Fibroblast of skin of abdomen (primary cell): ENCODE measurements around the gene SV2A.
A peak's percentile ranks its signal among the peaks of the same experiment; 100 is the strongest.
"Not testable (repeated sequence)": the region's sequence is repeated elsewhere in the genome, so short reads cannot be mapped to it uniquely, and the experiment has no call there.

Source experiments
- DNase-seq: peaks from one replicate; pipeline ENCODE4 v3.0.0-alpha.2; 2013

The SV2A gene

DNA sequence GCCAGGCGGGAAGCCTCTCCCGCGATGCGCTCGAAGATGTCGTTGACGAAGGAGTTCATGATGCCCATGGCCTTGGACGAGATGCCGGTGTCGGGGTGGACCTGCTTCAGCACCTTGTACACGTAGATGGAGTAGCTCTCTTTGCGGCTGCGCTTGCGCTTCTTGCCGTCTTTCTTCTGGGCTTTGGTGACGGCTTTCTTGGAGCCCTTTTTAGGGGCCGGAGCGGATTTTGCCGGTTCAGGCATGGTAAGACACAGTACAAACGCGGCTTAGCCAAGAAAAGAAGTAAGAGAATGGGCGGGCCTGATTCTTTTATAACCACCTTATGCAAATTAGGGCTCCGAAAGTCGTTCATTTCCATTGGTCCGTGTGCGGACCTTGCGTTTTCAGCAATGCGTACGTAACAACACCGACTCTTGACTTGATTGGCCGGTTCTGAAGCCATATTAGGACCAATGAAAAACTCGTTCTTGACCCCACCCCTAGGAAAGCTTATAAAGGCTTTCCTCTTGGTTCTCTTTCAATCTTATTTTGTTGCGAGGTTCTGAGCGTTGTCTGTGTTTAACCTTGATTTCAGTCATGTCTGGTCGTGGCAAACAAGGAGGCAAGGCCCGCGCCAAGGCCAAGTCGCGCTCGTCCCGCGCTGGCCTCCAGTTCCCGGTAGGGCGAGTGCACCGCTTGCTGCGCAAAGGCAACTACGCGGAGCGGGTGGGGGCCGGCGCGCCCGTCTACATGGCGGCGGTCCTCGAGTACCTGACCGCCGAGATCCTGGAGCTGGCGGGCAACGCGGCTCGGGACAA lies 31.0 kb downstream of the SV2A start:
- DNase-seq, result peak; percentile 100

DNA sequence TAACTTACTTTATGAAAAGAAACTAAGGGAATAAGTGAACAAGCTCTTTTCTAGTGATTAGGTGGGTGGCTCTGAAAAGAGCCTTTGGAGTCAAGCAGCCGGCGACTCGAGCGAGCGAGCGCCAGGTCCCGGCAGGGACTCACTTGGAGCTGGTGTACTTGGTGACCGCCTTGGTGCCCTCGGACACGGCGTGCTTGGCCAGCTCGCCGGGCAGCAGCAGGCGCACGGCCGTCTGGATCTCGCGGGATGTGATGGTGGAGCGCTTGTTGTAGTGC lies 31.6 kb downstream of the SV2A start:
- peak; percentile 28 for DNase-seq

DNA sequence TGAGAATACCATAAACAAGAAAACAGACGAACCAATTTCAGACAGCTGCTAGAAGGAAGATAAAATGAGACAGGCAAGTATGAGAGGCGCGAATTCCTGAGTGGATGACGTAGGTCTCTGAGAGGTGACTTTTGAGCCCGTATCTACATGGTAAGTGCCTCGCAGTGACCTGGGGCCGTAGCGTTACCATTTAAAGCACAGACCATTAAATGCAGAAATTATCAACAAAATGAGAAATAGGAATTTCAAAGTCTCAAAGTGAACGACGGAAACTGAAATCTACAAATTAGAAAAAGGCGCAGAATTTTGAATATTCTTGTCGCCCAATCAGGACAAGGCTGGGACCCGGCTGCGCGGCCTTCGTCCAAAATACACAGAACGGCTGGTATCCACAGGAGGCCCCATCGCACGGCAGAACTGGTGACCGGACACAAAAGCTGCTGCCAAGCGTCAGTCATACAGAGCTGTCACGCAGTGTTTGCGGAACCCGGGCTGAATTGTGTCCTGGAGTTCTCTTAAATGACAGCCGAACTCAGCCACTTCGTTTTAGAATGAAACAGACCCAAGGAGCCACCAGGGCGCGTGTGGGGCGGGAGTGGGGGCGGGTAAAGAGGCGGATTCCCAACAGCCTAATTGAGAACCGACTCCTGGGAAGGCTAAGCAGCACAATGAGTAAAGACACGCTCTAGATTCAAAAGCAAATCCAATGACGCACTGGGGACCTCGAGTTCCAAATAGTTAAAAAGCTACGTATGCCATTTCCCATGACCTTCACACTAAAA lies 32.1 kb downstream of the SV2A start:
- peak; percentile 83 for DNase-seq

DNA sequence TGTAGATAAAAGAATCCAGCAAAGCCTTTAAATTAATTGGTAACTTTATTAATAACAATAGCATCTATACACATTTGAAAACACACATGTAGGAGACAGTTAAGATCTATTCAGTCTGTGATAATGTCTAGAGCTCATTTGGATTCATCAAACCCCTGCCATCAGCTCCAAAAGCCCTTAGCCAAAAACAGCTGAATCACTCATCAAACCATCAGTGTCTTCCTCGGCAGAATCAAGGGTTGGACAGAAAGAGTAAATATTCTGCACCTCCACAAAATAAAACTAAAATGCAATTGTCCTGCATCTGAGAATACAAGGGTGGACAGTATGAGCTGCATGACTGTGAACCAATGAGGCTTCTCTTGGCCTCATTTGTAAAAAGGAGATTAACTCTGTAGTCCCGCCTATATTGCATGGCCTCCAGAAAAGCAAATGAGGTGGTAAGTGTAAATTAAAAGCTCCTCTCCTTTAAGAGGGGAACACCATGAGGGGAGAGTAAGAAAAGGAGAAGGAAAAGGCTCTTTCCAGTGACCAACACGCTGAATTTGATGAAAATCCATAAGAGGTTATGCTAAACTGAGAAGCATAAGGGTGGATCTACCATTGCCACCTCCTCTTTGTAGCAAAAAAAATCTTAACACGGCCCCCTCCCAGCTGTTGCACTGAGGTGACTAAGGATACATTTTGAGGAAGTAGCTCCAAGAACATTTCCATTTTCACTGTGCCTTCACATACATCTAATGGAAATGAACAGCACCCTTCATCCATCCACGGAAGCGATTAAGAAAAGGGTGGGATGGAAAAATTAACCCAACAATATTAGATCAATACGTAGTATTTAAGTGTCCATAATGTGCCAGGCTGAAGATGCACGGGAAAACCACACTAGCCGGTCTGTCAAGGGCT lies 33.0 kb downstream of the SV2A start:
- DNase-seq, result peak; percentile 4

DNA sequence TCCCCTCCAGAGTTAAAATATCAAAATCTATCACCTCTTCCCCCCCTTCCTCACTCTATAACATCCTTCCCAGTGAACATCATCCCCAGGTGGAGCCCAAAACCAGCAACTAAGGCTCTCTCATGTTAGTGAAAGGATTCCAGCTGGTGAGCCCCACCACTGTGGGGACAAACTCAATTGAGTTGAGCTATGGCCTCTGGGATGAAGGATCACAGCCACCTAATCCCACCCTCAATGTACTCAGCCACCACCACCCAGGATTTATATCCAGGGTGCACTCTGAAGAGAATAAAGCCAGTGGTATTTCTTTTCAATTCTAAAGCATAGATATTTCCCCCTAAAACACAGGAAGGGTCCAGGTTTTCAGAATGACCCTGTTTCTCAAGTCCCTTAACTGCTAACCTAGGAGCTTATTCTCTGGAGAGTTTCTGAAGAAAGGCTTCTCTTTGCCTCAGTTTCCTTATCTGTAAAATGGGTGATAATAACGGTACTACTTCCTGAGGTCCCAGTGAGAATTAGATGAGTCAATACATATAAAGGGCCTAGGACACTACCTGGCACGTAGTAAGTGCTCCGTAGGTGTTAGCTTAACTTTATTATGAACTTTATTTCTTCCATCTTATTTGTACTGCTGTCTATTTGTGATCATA lies 33.9 kb downstream of the SV2A start:
- DNase-seq, result no peak

DNA sequence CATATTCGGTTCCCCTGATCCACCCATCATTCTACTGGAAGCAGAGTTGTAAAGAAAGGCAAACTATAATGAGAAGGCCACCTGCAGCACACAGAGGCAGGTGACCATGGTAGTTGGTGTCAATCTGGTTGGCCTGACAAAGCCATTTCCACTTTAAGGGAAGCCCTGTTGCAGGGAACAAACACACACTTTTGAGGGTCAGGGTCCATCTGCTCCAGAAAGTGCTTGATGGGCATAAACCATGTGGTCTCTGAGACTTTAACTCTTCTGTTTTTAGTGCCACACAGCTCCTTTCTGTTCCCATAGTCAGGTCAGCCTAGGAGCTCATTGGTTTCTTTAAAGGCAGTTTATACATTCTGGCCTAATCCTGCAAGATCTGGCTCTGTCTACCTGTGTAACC lies 35.8 kb downstream of the SV2A start:
- DNase-seq, result no peak

DNA sequence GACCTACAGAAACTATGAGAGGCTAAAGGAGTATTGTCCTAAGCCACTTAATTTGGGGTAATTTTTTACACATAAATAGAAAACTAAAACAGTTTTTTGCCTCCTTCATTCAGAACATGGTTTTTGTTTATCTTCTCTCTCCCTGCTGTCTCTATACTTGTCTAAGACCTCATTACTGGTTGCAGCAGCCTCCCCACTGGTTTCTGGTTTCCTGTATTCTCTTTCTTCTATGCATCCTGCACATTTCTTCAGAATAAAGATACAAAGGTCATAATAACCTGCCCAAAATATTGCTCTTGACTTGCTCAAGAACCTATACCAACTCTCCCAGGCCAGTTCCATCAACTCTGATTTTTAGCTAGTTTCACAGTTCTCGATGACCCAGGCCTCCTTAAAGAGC lies 38.1 kb downstream of the SV2A start:
- no peak for DNase-seq

DNA sequence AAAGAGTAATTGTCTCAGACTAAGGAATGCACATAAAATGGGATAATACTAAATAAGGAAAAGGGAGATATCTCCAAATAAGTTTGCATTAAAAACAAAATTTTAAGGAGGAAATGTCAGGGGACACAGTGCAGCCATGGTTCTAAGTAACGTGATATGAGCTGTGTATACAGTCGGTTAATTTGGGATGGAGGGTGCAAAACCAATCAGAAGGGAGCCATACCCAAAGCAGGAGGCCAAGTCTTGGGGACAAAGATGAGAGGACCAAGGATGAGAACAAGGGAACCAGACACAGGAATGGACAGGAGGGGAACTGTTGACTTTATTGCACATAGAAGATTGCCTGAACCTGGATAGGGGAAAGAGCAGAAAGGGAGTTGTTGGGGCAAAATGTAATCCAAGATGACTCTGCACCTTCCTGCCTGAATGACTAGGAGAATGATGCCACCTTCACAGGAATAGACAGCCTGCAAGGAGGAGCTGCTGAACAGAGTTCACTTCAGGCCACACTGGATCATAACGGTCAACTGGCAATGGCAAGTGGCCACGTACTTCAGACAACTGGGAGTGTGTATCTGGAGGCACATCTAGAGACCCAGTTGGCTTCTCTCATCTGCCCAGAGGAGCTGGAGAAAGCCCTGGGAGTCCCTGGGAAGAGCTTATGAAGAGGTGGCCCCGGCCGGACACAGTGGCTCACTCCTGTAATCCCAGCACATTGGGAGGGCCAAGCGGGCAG lies 40.3 kb downstream of the SV2A start:
- no peak for DNase-seq

DNA sequence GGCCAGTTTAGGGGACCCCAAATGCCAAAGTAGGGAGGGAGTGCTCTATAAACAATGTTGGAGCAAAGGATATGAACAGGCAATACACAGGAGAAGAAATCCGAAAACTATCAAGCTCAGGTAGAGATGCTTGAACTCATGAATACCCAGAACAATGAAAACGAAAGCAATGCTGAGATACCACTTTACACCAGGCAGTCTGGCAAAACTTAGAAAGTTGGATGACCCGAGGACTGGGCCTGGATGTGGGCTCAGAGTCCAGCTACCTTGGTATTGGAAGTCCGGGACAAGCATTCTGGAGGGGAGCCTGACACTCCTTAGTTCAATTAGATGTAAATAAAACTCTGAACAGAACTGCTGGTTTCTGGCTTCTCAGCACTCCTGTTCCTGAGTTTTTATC lies 44.6 kb downstream of the SV2A start:
- DNase-seq, result not testable (repeated sequence)

DNA sequence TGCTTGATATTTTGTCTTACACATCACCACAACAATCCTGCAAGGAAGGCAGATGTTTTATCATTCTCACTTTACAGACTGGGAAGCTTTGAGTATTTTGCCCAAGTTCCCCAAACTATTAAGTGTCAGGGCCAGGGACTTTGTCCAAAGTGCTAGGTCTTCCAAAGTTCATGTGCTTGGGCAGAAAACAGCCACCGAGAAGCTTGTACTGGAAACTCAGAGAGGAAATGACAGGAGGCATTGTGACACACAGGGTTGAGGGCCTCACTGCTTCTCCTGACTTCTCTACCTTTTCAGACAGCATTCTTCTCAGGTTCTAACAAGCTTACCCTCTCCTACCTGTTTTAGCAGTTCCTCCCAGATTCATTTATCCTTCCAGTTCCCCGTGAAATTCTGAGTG lies 50.8 kb downstream of the SV2A start:
- not testable (repeated sequence) for DNase-seq

DNA sequence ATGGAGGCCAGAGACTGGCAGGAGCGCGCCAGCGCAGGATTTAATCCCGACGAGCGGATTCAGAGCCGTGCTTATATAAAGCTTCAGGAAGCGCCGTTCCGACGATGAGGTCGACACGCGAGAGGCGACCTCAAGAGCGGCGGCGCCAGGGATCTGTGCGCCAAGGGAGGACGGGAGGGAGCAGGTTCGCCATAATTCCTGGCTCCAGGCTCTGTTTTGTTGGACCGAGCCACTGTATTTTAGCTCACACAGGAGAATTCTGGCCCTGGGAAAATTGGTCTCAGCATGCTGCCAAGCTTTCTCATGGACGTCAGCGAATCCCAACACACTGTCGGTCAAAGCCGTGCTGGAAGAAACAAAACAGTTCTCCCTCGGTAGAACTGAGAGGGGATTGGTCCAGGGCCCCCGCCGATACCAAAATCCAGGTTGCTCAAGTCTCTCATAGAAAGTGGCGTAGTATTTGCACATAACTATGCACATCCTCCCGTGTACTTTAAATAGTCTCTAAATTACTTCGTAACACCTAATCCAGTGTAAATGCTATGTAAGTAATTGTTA lies 56.1 kb downstream of the SV2A start:
- DNase-seq, result not testable (repeated sequence)

DNA sequence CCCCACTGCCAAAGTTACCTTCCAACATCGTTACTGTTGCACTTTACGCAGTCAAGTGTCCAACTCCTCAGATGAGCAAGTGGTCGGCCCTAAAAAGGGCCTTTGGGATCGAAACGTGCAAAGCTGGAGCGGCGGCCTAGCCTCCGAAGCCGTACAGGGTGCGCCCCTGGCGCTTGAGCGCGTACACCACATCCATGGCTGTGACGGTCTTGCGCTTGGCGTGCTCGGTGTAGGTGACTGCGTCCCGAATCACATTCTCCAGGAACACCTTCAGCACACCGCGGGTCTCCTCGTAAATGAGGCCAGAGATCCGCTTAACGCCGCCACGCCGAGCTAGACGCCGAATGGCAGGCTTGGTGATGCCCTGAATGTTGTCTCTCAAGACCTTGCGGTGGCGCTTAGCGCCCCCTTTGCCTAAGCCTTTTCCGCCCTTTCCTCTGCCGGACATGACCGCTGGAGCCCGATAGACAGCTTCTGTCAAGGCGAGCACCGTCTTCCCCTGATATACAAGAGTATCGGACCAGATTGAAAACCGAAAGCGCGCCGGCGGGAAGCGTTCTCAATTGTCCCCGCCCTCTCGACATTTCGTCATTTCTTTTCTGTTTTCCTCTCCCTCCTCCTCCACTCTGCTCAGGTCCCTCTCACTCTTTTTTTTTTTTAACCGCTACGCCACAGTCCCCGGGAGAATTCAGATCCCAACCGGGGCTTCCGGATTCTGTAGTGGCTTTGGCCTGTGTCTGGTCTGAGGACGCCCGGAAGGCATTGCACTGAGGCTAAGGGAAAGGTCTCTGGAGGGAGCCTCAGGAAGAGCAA lies 56.8 kb downstream of the SV2A start:
- DNase-seq, result not testable (repeated sequence)

DNA sequence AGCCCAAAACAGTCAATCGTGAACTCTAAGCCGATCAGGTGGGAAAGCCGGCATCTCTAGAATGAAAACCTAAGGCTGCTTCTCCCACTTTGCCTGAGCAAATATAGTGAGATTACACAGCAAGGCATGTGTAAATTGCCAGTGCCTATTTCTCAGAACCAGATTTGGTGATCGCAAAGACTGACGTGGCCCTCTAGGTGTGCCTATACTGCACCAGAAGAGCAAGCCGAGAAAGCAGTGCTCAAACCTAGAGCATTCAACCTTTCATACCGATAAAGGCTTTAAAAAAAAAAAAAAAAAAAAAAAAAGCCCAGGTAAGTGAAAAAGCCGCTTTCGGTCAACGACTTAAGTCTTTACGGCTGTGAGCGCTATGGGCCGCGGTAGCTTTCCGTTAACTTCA lies 57.4 kb downstream of the SV2A start:
- DNase-seq, result not testable (repeated sequence)
